H1 (cell line): ENCODE data around the gene KISS1.

Experiments used
- BACH1 ChIP-seq: IDR thresholded peaks from 2 replicates; pipeline ENCODE4 v1.6.1; 2012; ENCODE audit warnings: low read length, improper control_type of control experiment
- CREB1 ChIP-seq: IDR thresholded peaks from 2 replicates; pipeline ENCODE4 v1.6.1; 2012; ENCODE audit warnings: inconsistent platforms
- CTCF ChIP-seq, 3 experiments: IDR thresholded peaks; 1 replicate in 2 of 3; 2 replicates in 1 of 3; pipeline versions ENCODE4 v1.5.1 to v1.6.1; 2011; ENCODE audit warnings: low read length in 3 of 3, mild to moderate bottlenecking in 3 of 3, inconsistent platforms in 2 of 3, low read depth in 1 of 3, moderate library complexity in 1 of 3; ENCODE audit not compliant: insufficient read depth in 1 of 3; ENCODE audit errors: control extremely low read depth in 1 of 3
- EP300 ChIP-seq, 2 experiments: IDR thresholded peaks; 1 replicate in 1 of 2; 2 replicates in 1 of 2; pipeline ENCODE4 v1.6.1; 2011 to 2012; ENCODE audit warnings: low read depth in 2 of 2, low read length in 2 of 2, mild to moderate bottlenecking in 2 of 2, borderline replicate concordance in 1 of 2, inconsistent platforms in 1 of 2, moderate library complexity in 1 of 2
- EZH2 ChIP-seq: fragments of 200-600 bp; sonication (generic); IDR thresholded peaks from 2 replicates; pipeline ENCODE4 v1.7.1; 2012; ENCODE audit warnings: low read depth, mild to moderate bottlenecking, moderate library complexity, low read length, inconsistent platforms; ENCODE audit not compliant: severe bottlenecking
- POLR2A ChIP-seq, 2 experiments: IDR thresholded peaks; 1 replicate in 1 of 2; 2 replicates in 1 of 2; pipeline ENCODE4 v1.6.1; 2011; ENCODE audit warnings: low read depth in 2 of 2, low read length in 2 of 2, mild to moderate bottlenecking in 2 of 2; ENCODE audit errors: control extremely low read depth in 1 of 2
- POLR2AphosphoS5 ChIP-seq: IDR thresholded peaks from 2 replicates; pipeline ENCODE4 v1.6.1; 2011; ENCODE audit warnings: low read depth, low read length
- SIN3A ChIP-seq, 2 experiments: IDR thresholded peaks in 1 of 2; conservative IDR thresholded peaks in 1 of 2; 2 replicates each; pipeline ENCODE4 v1.6.1; 2011 to 2012; ENCODE audit warnings: low read length in 2 of 2, improper control_type of control experiment in 1 of 2, low read depth in 1 of 2, mild to moderate bottlenecking in 1 of 2
- SP4 ChIP-seq: IDR thresholded peaks from 2 replicates; pipeline ENCODE4 v1.6.1; 2012; ENCODE audit warnings: low read length, inconsistent platforms
- TAF1 ChIP-seq: IDR thresholded peaks from 2 replicates; pipeline ENCODE4 v1.6.1; 2011; ENCODE audit warnings: mild to moderate bottlenecking, low read depth, low read length
- TCF12 ChIP-seq: IDR thresholded peaks from 2 replicates; pipeline ENCODE4 v1.6.1; 2011; ENCODE audit warnings: low read depth, mild to moderate bottlenecking, low read length
- ZNF274 ChIP-seq: IDR thresholded peaks from 2 replicates; pipeline ENCODE4 v1.7.0; 2012; ENCODE audit warnings: low read length, borderline replicate concordance; ENCODE audit errors: extremely low read depth
- TF ChIP-seq, protein P1 (sequence below): IDR thresholded peaks from 2 replicates; pipeline ENCODE4 v1.6.1; 2011; ENCODE audit warnings: low read depth, mild to moderate bottlenecking, low read length; ENCODE audit not compliant: insufficient read depth

DNA sequence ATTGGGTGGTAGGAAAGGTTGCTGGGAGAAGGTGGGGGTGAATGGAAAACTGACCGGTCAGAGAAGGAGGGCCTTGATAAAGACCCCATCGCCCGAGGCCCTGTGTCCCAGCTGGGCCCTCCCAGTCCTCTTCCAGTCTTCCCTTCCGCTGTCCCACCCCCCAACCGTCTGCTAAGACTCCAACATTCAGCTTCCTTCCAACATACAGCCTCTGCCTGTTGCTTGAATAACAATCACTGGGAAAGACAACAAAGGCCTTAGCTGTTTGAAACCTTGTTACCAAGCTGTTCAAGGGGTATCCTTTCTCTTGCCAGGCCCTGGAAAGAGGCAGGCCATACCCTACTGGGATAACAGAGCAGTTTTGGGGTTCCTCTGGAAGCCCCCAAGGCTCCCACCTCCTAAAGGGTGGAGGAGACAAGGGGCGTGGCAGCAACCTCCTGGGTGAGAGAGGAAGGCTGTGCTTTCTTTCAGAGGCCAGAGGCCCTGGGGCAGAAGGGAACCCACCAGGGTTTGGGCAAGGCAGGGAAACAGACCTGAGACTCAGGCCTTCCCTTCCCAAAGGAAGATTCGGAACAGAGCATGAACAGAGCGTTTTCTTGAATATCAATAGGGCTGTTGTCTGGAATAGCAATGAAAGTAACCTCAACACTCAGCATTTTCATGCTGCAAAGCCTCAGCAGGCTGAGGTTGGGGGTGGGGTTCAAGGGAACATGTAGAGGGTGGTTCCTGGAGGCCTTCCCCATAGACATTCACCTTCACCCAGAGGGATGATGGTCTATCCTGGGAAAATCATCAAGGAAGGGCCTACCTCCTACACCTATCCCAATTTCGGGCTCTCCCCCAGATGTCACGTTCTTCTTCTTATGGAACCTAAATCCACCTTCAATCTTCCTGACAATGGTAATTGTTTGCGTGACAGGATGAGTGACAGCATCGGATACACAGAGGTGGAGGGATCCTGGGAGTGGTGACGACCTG, 48.6 kb downstream of the KISS1 start:
- TF ChIP-seq CTCF (IDR thresholded peaks at IDR 0.05; ENCODE audit: control extremely low read depth in 1 of 3, insufficient read depth in 1 of 3, low read depth in 1 of 3, low read length in 3 of 3) = no peak
- TF ChIP-seq EZH2 = no peak
- no peak; the same call in 1 of the 2 replicates for TF ChIP-seq CREB1
- TF ChIP-seq POLR2AphosphoS5 = no peak
- TF ChIP-seq, protein P1, sequence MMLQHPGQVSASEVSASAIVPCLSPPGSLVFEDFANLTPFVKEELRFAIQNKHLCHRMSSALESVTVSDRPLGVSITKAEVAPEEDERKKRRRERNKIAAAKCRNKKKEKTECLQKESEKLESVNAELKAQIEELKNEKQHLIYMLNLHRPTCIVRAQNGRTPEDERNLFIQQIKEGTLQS = no peak
- TF ChIP-seq POLR2A (IDR thresholded peaks at IDR 0.05; ENCODE audit: control extremely low read depth in 1 of 2, low read depth in 2 of 2, low read length in 2 of 2) = no peak
- TF ChIP-seq SP4 = peak; percentile 51; the same call in 1 of the 2 replicates
- TF ChIP-seq TAF1 = no peak
- TF ChIP-seq EP300 (IDR thresholded peaks at IDR 0.05; ENCODE audit: borderline replicate concordance in 1 of 2, low read depth in 2 of 2, low read length in 2 of 2) = no peak
- no peak for TF ChIP-seq BACH1
- TF ChIP-seq TCF12 = no peak
- no peak for TF ChIP-seq SIN3A (conservative IDR thresholded peaks at IDR 0.05 in 1 of 2, IDR thresholded peaks at IDR 0.05 in 1 of 2; ENCODE audit: low read depth in 1 of 2, low read length in 2 of 2)
- TF ChIP-seq ZNF274 = no peak
